ENCODE results near the gene AKT2.

AKT2 gene

GRCh38 chr19:40331052-40331451, 45.9 kb upstream of the AKT2 start:
- no peak for TF ChIP-seq CTCF (conservative IDR thresholded peaks at IDR 0.05; ENCODE audit: low read length)
- no peak for TF ChIP-seq EZH2phosphoT487 (IDR thresholded peaks at IDR 0.05; ENCODE audit: borderline replicate concordance)
- H3K9ac ChIP-seq (ENCODE audit: low read depth, low read length, poor library complexity, severe bottlenecking) = no peak overlapping the region
- H3K9me3 ChIP-seq (ENCODE audit: insufficient read depth, low read depth, low read length) = no peaks in the 10 kb centered on the region
- no peaks in the 10 kb centered on the region for H3K27me3 ChIP-seq (ENCODE audit: insufficient read depth, low read length, poor library complexity, severe bottlenecking)
- H3F3A ChIP-seq (ENCODE audit: low read depth) = no peaks in the 10 kb centered on the region
- H3K79me2 ChIP-seq (ENCODE audit: insufficient read depth, low read length) = no peaks in the 10 kb centered on the region
- peaks cover 74% of the 10 kb centered on the region; the same call in 1 of the 2 replicates for H3K36me3 ChIP-seq (ENCODE audit: insufficient read depth, low read length)
- no peaks in the 10 kb centered on the region for H4K20me1 ChIP-seq (ENCODE audit: insufficient read depth, low read length, poor library complexity, severe bottlenecking)
- no peak overlapping the region for H3K4me2 ChIP-seq (ENCODE audit: low read depth, low read length, poor library complexity, severe bottlenecking)
- no peak overlapping the region for H2AFZ ChIP-seq (ENCODE audit: low read length)
- H3K4me3 ChIP-seq (ENCODE audit: low read length, poor library complexity, severe bottlenecking) = no peak overlapping the region
- no peaks in the 10 kb centered on the region for H3K9me2 ChIP-seq (replicated peaks; ENCODE audit: low read depth, low read length)
- H3K4me1 ChIP-seq (ENCODE audit: insufficient read depth, low read length, poor library complexity, severe bottlenecking) = no peaks in the 10 kb centered on the region

- no peaks in the 10 kb centered on the region for H3K9me3 ChIP-seq (ENCODE audit: insufficient read depth, low read depth, low read length)
Observed at GRCh38 chr19:40326201-40326600, 41.1 kb upstream of the AKT2 start.

GRCh38 chr19:40323705-40324104, 38.6 kb upstream of the AKT2 start:
- Histone ChIP-seq H2AFZ (ENCODE audit: low read length) (no peak overlapping the region), H3F3A (ENCODE audit: low read depth) (no peaks in the 10 kb centered on the region), H3K27me3 (ENCODE audit: insufficient read depth, low read length, poor library complexity, severe bottlenecking) (no peaks in the 10 kb centered on the region), H3K9me2 (replicated peaks; ENCODE audit: low read depth, low read length) (no peaks in the 10 kb centered on the region), H3K4me1 (ENCODE audit: insufficient read depth, low read length, poor library complexity, severe bottlenecking) (no peaks in the 10 kb centered on the region), H3K9me3 (ENCODE audit: insufficient read depth, low read depth, low read length) (no peaks in the 10 kb centered on the region), H3K79me2 (ENCODE audit: insufficient read depth, low read length) (no peaks in the 10 kb centered on the region), H3K4me3 (ENCODE audit: low read length, poor library complexity, severe bottlenecking) (no peak overlapping the region), H3K36me3 (ENCODE audit: insufficient read depth, low read length) (peaks cover 76% of the 10 kb centered on the region; the same call in 1 of the 2 replicates), H4K20me1 (ENCODE audit: insufficient read depth, low read length, poor library complexity, severe bottlenecking) (no peaks in the 10 kb centered on the region), H3K4me2 (ENCODE audit: low read depth, low read length, poor library complexity, severe bottlenecking) (no peak overlapping the region), H3K9ac (ENCODE audit: low read depth, low read length, poor library complexity, severe bottlenecking) (no peak overlapping the region)
- TF ChIP-seq EZH2phosphoT487 (IDR thresholded peaks at IDR 0.05; ENCODE audit: borderline replicate concordance) = no peak
- no peak for TF ChIP-seq CTCF (conservative IDR thresholded peaks at IDR 0.05; ENCODE audit: low read length)

More at GRCh38 chr19:40326201-40326600, 41.1 kb upstream of the AKT2 start:
- no peaks in the 10 kb centered on the region for H3K27me3 ChIP-seq (ENCODE audit: insufficient read depth, low read length, poor library complexity, severe bottlenecking)
- H4K20me1 ChIP-seq (ENCODE audit: insufficient read depth, low read length, poor library complexity, severe bottlenecking) = no peaks in the 10 kb centered on the region
- H2AFZ ChIP-seq (ENCODE audit: low read length) = no peak overlapping the region
- TF ChIP-seq CTCF (conservative IDR thresholded peaks at IDR 0.05; ENCODE audit: low read length) (no peak), EZH2phosphoT487 (IDR thresholded peaks at IDR 0.05; ENCODE audit: borderline replicate concordance) (no peak)
- no peak overlapping the region for H3K4me3 ChIP-seq (ENCODE audit: low read length, poor library complexity, severe bottlenecking)
- H3K9me2 ChIP-seq (replicated peaks; ENCODE audit: low read depth, low read length) = no peaks in the 10 kb centered on the region
- peaks cover 83% of the 10 kb centered on the region; the same call in 1 of the 2 replicates for H3K36me3 ChIP-seq (ENCODE audit: insufficient read depth, low read length)
- H3F3A ChIP-seq (ENCODE audit: low read depth) = no peaks in the 10 kb centered on the region
- H3K79me2 ChIP-seq (ENCODE audit: insufficient read depth, low read length) = no peaks in the 10 kb centered on the region
- no peak overlapping the region for H3K9ac ChIP-seq (ENCODE audit: low read depth, low read length, poor library complexity, severe bottlenecking)
- H3K4me2 ChIP-seq (ENCODE audit: low read depth, low read length, poor library complexity, severe bottlenecking) = no peak overlapping the region
- no peaks in the 10 kb centered on the region for H3K4me1 ChIP-seq (ENCODE audit: insufficient read depth, low read length, poor library complexity, severe bottlenecking)

All from Loucy (cell line).